HCEC 1CT (cell line): ENCODE measurements around the gene PEX14.

Source experiments
- DNase-seq: peaks from one replicate; pipeline ENCODE4 v3.0.0-alpha.2; 2017

PEX14 gene

GRCh38 chr1:10549904-10550664 lies 75.3 kb downstream of the PEX14 start:
- no peak for DNase-seq

DNA sequence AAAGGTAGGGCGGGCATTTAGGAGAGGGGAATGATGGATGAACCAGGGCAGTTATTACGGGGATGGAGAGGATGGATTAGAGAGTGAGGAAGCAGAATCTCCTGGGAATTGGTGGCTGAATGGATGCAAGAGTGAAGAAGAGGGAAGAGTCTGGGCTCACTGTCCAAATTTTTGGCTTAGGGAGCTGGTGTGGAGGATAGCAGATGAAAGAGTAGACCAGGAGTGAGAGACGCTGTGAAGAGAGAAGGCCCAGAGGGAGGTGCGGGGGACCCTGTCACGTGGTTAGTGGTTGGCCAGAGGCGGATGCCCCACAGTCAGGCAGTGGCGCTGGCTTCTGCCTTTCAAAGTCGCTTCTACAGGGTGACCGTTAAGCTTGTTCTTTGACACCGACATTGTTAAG lies 78.4 kb downstream of the PEX14 start:
- DNase-seq: no peak

DNA sequence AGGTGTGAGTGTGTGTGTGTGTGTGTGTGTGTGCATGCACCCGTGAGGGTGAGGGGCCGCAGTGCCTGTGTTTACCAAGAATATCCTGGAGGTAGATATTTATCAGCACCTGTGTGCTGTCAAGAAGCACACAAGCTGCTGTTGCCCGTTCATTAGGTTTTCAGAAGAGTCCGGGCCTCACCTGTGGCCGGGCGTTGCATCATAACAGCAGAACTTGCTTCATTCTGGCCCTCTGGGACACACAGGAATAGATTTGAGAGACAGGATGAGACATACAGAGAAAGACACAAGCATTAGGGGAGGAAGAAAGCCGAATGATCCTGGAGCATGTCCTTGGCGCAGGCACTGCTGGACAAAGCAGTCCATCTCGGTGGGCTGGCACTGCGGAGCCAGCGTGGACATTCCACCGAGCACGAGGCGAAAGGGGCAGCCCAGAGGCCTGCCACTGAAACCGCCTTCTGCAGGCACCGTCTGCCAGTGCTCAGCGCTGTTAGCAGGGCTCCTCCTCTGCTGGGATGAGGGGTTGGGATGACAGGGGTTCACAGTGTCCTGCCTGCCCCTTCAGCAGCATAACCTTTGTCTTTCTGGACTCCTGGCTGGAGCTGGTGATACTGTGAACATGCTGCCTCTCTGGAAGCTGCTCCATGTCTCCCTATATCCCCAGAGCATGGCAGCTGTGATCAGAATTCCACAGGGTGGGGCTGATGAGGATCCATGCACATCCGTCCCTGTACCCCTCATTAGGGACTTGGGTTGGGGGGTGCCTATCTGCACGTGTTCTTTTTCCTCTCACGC lies 81.1 kb downstream of the PEX14 start:
- no peak for DNase-seq

- no peak for DNase-seq
Observed at GRCh38 chr1:10556430-10557005, 81.8 kb downstream of the PEX14 start.

GRCh38 chr1:10557714-10558113 lies 83.0 kb downstream of the PEX14 start:
- DNase-seq: no peak

DNA sequence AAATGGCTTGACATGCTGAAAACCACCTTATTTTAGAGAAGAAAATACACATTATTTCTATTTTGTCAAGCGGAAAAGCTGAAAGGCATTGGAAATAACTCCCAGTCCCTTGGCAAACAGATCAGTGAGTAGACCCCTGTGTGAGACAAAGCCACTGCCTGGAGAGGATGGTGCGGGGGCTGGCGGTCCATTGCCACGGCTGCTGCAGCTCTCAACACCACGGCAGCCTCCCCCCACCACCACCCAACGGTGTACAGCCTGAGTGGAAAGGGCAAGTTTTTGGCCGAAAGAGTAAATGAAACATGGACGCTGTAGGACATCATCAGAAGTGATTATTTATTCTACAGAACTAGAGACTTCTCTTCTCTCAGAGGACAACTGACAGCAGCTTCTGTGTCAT lies 84.6 kb downstream of the PEX14 start:
- DNase-seq: no peak

DNA sequence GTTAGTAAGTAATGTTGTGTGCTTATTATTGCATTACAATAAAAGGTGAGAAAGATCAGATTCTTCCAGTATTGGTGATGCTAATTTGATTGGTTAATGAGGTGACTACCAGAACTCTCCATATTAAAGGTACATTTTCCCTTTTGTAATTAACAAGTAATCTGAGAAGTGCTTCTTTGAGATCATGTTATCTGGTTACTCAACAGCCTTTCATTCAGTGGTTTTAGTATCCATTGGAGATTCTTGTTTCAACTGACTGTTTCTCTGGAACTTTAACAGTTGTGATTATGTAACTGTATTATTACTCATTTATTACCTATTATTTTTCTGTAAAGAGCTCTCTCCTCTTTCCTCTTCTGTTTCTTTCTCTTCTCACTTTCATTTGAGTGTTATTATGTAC lies 86.7 kb downstream of the PEX14 start:
- no peak for DNase-seq

- no peak for DNase-seq
Observed at GRCh38 chr1:10561955-10562354, 87.2 kb downstream of the PEX14 start.

- DNase-seq: no peak
Observed at GRCh38 chr1:10564063-10564462, 89.3 kb downstream of the PEX14 start.

DNA sequence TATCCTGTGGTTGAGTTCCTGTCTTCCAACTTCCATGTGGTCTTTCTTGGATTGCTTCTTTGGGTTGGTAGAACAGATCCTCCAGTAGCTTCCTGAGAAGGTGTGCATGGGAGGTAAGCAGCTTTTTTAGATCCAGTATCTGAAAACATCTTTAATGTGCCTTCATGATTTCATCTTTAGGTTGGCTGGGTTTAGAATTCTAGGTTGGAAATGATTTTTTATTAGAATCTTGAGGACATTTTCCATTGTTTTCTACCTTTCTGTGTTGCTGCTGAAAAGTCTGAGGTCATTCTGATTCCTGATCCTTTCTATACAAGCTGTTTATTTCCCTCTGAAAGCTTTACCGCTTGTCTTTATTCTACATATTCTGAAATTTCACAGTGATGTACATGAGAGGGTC lies 94.8 kb downstream of the PEX14 start:
- no peak for DNase-seq

- DNase-seq: peak; percentile 81
Observed at GRCh38 chr1:10575616-10576015, 100.9 kb downstream of the PEX14 start.

- no peak for DNase-seq
Observed at GRCh38 chr1:10578070-10578469, 103.3 kb downstream of the PEX14 start.

GRCh38 chr1:10583641-10584040 lies 108.9 kb downstream of the PEX14 start:
- DNase-seq: no peak

DNA sequence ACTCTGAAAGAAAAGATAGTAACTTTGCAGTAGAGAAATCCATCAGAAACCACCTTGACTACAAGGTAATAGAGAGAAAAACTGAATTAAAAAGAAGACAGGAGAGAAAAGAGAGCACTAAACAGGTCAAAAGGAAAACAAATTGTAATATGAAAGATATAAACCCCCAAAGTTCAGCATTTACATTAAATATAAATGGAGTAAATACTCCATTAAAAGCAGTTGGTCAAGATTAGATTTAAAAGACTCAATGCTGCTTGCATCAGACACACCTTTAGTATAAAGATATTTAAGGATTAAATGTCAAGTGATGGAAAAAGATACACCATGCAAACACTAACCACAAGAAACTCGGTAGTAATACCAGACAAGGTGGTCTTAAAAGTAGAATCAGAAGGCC lies 110.5 kb downstream of the PEX14 start:
- no peak for DNase-seq

- no peak for DNase-seq
Observed at GRCh38 chr1:10586125-10586524, 111.4 kb downstream of the PEX14 start.

DNA sequence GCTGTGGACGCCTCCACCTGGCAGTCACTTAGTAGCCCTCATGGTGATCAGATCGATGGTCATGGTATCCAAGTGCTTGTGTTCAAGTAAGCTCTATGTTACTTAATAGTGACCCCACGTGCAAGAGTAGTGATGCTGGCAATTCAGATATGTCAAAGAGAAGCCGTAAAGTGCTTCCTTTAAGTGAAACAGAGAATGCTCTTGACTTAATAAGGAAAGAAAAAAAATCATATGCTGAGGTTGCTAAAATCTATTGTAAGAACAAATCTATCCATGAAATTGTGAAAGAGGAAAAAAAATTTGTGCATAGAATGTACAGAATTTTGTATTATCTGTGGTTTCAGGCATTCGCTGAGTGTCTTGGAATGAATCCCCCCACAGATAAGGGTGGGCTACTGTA lies 113.9 kb downstream of the PEX14 start:
- DNase-seq: no peak

DNA sequence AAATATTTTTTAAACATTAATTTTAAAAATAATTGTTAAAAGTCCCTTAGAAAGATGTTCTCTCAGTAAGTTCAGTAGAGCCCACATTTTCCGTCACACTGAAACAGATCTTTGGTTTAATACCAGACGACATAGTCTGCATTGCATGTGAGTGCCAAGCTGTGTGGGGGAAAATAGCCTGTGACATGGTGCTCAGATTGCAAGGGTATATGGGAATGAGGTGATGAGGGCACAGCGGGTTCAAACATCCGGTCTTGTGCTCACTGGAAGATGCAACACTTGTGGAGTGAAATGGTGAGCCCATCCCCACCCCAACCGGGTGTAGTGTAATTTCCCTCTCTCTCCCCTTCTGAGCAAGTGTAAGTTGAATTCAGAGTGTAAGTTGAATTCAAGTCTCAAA lies 114.3 kb downstream of the PEX14 start:
- no peak for DNase-seq

DNA sequence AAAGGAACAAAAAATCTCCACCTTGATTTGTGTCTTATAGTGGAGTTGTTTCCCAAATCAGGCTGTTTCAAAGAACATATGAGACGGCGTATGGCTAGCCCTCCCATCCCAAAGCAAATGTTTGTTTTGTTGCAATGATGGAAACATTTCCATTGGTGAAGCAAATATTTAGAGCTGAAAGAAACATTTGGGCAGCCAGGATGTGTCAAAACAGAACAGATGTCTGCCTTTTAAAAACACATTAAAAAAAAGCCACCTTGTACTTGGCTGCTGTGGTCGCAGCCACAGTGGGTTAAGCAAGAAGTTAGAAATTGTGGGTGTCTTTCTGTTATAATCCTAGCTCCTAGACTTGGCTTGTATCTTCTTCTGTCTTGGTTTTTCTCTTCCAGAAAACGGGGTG lies 116.3 kb downstream of the PEX14 start:
- no peak for DNase-seq

DNA sequence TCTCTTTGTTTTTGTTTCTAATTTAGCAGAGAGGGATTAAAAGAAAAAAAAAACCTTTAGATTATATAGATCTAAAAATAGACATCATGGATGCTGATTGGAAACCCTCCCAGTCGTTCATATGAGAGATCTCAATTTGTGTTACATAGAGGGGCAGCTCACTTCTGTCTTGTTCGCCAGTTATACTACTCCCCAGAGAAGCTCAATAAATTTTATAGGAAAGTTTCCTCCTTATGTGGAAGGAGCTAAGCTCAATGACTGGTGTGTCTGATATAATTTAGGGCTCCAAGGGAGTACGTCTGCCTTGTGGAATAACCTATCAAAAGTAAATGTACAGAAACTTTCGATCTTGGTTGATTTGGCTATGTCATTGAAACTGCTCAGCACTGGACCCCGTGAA lies 117.6 kb downstream of the PEX14 start:
- DNase-seq: no peak

DNA sequence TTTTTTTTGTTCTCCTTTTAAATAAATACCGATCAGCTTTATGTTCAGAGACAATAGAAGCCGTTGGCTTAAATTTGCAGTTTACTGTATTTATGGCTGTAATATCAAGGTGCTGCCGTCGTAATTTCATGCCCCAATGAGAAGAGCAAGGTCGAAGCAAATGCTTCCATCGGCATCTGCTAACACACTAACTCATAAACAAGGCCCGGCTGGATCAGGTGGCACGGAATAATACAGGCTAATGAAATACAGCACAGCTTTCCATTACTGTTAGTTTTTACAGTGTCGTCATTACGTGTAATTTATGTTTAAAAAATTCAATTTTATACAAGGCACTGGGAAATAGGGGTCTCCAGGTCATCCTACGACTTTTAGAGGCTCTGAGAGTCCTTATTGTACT lies 119.0 kb downstream of the PEX14 start:
- no peak for DNase-seq

DNA sequence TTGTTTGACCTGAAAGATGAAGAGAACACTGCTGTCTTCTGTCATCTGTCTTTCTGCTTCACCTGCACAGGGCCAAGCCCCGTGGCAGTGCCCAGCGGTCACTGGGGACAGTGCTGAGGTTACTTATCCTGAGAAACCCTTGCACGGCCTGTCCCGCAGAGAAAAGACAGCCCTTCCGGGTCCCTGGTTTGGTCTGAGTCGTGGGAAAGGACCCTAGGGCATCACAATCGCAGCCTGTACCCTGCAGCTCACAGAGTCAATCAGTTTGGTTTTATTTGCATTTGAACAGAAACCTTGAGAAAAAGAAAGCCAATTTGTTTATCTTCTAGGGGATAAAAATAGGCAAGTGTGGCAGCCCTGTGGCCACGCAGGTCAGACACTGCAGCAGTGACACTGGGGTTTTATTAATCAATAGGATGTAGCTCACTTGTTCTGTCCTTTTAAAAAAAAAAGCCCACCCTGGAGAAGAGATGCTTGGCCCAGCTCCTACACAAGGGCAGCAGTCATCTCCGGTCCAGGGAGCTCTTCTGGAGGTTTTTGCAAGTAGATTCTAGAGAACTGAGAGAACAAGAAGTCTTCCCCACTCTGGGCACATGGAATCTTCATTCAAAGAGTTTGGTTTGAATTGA lies 120.0 kb downstream of the PEX14 start:
- no peak for DNase-seq

DNA sequence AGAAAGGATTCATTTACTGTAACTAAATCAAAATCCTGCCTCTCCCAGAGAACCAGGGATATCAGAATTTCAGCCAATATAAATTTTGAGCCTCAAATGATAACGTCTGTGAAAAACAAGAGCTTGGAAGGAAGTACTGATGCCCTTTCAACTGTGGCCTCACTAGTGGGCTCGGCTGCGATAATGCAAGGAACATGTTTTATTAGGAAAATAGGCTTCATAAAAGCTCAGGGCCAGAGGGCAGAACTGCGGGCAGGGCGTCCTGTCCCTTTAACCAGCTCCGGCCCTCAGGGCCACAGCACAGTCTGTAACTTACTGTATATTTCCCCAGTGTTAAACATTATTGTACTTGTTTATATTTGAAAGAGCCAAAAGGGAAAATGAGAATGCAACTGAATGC lies 122.0 kb downstream of the PEX14 start:
- no peak for DNase-seq

GRCh38 chr1:10597492-10598388 lies 123.0 kb downstream of the PEX14 start:
- DNase-seq: no peak
